ENCODE data around the gene SPEG.

Gene SPEG

GRCh38 chr2:219512524-219513216 is 78.0 kb downstream of the SPEG start:
- no peak for DNase-seq (ENCODE audit: low spot score)
- in situ Hi-C loops (cut with MboI; ENCODE audit: low sequenced_read_pairs, unreplicated experiment), result no loop called here

DNA sequence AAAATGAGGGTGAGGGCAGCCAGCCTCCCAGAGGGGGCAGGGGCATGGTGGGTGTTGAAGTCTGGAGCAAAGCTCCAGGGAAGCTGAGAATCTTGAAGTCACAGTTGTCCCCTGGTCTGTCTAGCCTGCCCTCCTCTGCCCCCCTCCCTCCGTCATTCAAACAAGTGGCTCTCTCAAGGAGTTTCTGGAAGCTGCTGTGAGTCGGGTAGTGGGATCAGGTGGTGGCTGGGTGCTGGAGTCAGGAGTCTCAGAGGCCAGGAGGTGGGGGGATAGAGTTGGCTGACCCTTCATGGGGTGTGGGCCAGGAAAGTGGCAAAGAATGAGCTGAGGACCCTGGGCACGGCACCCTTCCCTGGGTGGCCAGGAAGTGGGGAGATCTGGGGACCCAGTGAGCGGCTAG is 79.1 kb downstream of the SPEG start:
- in situ Hi-C loops (cut with MboI; ENCODE audit: low sequenced_read_pairs, unreplicated experiment), result no loop called here
- DNase-seq (ENCODE audit: low spot score), result no peak
- TF ChIP-seq, protein P1, sequence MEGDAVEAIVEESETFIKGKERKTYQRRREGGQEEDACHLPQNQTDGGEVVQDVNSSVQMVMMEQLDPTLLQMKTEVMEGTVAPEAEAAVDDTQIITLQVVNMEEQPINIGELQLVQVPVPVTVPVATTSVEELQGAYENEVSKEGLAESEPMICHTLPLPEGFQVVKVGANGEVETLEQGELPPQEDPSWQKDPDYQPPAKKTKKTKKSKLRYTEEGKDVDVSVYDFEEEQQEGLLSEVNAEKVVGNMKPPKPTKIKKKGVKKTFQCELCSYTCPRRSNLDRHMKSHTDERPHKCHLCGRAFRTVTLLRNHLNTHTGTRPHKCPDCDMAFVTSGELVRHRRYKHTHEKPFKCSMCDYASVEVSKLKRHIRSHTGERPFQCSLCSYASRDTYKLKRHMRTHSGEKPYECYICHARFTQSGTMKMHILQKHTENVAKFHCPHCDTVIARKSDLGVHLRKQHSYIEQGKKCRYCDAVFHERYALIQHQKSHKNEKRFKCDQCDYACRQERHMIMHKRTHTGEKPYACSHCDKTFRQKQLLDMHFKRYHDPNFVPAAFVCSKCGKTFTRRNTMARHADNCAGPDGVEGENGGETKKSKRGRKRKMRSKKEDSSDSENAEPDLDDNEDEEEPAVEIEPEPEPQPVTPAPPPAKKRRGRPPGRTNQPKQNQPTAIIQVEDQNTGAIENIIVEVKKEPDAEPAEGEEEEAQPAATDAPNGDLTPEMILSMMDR (IDR thresholded peaks at IDR 0.05; ENCODE audit: borderline replicate concordance, control extremely low read depth, extremely low read depth, insufficient read depth, missing control alignments), result no peak

More at GRCh38 chr2:219512524-219513216, 78.0 kb downstream of the SPEG start:
- TF ChIP-seq, protein P1 (IDR thresholded peaks at IDR 0.05; ENCODE audit: borderline replicate concordance, control extremely low read depth, extremely low read depth, insufficient read depth, missing control alignments), result no peak

- DNase-seq (ENCODE audit: low spot score), result no peak
- TF ChIP-seq, protein P1 (IDR thresholded peaks at IDR 0.05; ENCODE audit: borderline replicate concordance, control extremely low read depth, extremely low read depth, insufficient read depth, missing control alignments), result no peak
- in situ Hi-C loops (cut with MboI; ENCODE audit: low sequenced_read_pairs, unreplicated experiment), result no loop called here
Observed at GRCh38 chr2:219514196-219514761, 79.6 kb downstream of the SPEG start, which contains the start of gene ASIC4. TSS of gene ASIC4 (plus strand) at chr2:219514482. CDS start at chr2:219514725, 243 bp downstream.

- TF ChIP-seq, protein P1 (IDR thresholded peaks at IDR 0.05; ENCODE audit: borderline replicate concordance, control extremely low read depth, extremely low read depth, insufficient read depth, missing control alignments), result no peak
- DNase-seq (ENCODE audit: low spot score), result no peak
- in situ Hi-C loops (cut with MboI; ENCODE audit: low sequenced_read_pairs, unreplicated experiment), result no loop called here
Observed at GRCh38 chr2:219514836-219515235, 80.2 kb downstream of the SPEG start.

DNA sequence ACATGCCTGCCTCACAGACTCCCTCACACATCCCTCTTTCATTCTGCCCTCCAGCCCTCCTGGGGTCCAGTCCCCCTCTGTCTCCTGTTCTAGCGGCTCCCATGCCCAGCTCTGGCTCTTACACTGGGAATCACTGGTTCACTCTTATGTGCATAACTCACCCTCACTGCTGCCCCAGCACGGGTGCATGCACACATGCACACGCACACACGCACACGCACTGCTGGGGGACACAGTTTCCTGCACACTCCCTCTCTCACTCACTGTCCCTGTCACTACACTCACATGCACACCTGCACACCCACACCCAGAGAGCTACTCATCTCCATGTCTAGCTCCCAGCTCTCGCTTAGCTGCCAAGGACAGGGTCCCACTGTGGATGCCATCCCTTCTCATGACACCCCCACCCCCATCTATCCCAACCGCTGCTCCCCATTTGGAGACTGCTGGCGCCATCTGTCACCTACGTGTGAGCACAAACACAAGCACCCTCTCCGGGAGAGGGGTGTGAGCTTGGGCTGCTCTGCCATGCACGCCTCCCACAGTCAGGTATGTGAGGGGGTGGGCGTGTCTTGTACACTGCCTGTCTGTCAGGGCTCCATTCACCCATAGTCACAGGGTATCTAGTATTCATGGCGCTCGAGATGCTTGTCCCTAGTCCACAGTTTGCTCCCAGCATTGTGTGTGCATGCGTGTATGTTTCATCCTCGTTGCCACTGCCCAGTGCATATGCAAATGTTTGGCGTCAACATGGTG is 81.4 kb downstream of the SPEG start:
- no peak for DNase-seq (ENCODE audit: low spot score)
- in situ Hi-C loops (cut with MboI; ENCODE audit: low sequenced_read_pairs, unreplicated experiment), result no loop called here
- TF ChIP-seq, protein P1 (IDR thresholded peaks at IDR 0.05; ENCODE audit: borderline replicate concordance, control extremely low read depth, extremely low read depth, insufficient read depth, missing control alignments), result no peak

DNA sequence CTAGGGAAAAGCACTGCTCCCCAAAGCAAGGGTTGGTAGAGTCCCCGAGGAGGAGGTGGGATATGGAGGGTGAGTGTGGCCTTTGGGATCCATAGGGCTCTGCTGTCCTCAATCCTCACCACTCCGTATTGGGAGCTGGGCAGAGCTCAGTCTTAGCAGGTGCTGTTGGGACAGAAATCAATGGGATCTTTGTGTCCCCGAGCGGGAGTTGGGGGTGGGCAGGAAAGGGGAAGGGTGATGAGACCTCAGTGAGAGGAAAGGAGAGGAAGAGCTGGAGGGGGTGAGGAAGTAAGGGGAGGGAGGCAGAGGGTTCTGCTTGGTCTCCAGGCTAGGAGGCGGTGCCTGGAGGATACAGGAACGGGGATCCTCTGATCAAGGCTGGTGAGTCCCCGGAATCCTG is 82.2 kb downstream of the SPEG start:
- TF ChIP-seq, protein P1 (IDR thresholded peaks at IDR 0.05; ENCODE audit: borderline replicate concordance, control extremely low read depth, extremely low read depth, insufficient read depth, missing control alignments), result no peak
- in situ Hi-C loops (cut with MboI; ENCODE audit: low sequenced_read_pairs, unreplicated experiment), result no loop called here
- DNase-seq (ENCODE audit: low spot score), result no peak
